ENCODE results near the gene PRTG.
"Not testable (repeated sequence)": the region's sequence is repeated elsewhere in the genome, so short reads cannot be mapped to it uniquely, and the experiment has no call there.

Gene PRTG

GRCh38 chr15:55694652-55695150 lies 48.3 kb downstream of the PRTG start:
- DNase-seq = no peak

- DNase-seq = not testable (repeated sequence)
Measured at GRCh38 chr15:55693116-55693515, 49.8 kb downstream of the PRTG start.

GRCh38 chr15:55687792-55688191 lies 55.2 kb downstream of the PRTG start:
- DNase-seq = no peak

GRCh38 chr15:55685286-55685685 lies 57.7 kb downstream of the PRTG start:
- DNase-seq = no peak

- DNase-seq = no peak
Measured at GRCh38 chr15:55683376-55683775, 59.6 kb downstream of the PRTG start.

- no peak for DNase-seq
Measured at GRCh38 chr15:55681631-55682030, 61.3 kb downstream of the PRTG start.

GRCh38 chr15:55676507-55676906 lies 66.4 kb downstream of the PRTG start:
- DNase-seq = no peak

GRCh38 chr15:55673287-55673686 lies 69.7 kb downstream of the PRTG start:
- no peak for DNase-seq

- no peak for DNase-seq
Measured at GRCh38 chr15:55669270-55669669, 73.7 kb downstream of the PRTG start.

GRCh38 chr15:55665605-55666227 lies 77.2 kb downstream of the PRTG start:
- no peak for DNase-seq

- no peak for DNase-seq
Measured at GRCh38 chr15:55661428-55661827, 81.5 kb downstream of the PRTG start.

GRCh38 chr15:55660153-55660552 lies 82.8 kb downstream of the PRTG start:
- DNase-seq = no peak

GRCh38 chr15:55659481-55659880 lies 83.5 kb downstream of the PRTG start:
- DNase-seq = no peak

GRCh38 chr15:55658886-55659285 lies 84.1 kb downstream of the PRTG start:
- no peak for DNase-seq

- DNase-seq = no peak
Measured at GRCh38 chr15:55654561-55655031, 88.4 kb downstream of the PRTG start.

GRCh38 chr15:55652909-55653495 lies 90.0 kb downstream of the PRTG start:
- DNase-seq = no peak

GRCh38 chr15:55652359-55652758 lies 90.6 kb downstream of the PRTG start:
- no peak for DNase-seq

- no peak for DNase-seq
Measured at GRCh38 chr15:55649058-55649423, 93.9 kb downstream of the PRTG start.

- DNase-seq = no peak
Measured at GRCh38 chr15:55638764-55639163, 104.2 kb downstream of the PRTG start.

- no peak for DNase-seq
Measured at GRCh38 chr15:55637086-55637485, 105.9 kb downstream of the PRTG start.

- no peak for DNase-seq
Measured at GRCh38 chr15:55633731-55634130, 109.2 kb downstream of the PRTG start.

- no peak for DNase-seq
Measured at GRCh38 chr15:55632434-55632833, 110.5 kb downstream of the PRTG start.

GRCh38 chr15:55630858-55631257 lies 112.1 kb downstream of the PRTG start:
- no peak for DNase-seq

GRCh38 chr15:55628369-55628730 lies 114.6 kb downstream of the PRTG start:
- DNase-seq = no peak
